Amygdala (tissue), 56 donors: ENCODE results near the gene GNG12.

Experiments used
- DNase-seq, 56 donors: peaks; one replicate each; lab custom pipeline; 2025; lab: John Stamatoyannopoulos, UW

GNG12 gene

GRCh38 chr1:67759692-67760029 lies 73.6 kb downstream of the GNG12 start:
- no peak for DNase-seq

- DNase-seq: no peak
Observed at GRCh38 chr1:67759066-67759465, 74.2 kb downstream of the GNG12 start.

- DNase-seq: no peak
Observed at GRCh38 chr1:67755619-67756018, 77.6 kb downstream of the GNG12 start.

DNA sequence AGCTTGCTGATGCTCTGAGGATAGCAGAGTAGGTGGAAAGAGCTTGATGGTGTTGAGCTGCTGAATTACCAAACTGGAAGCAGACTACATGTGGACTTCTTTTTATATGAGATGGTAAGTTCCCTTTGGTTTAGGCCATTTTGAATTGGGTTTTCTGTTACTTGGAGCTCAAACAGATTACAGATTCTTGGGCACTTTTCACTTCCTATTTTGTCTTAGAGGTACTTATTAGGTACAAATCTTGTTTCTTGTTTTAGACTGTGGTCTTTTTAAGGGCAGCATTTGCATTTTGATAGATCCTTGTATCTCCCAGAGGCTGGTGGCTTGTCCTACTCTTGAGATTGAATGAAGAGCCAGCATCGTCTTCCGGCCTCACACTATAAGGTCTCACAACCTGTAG lies 78.1 kb downstream of the GNG12 start:
- no peak for DNase-seq

DNA sequence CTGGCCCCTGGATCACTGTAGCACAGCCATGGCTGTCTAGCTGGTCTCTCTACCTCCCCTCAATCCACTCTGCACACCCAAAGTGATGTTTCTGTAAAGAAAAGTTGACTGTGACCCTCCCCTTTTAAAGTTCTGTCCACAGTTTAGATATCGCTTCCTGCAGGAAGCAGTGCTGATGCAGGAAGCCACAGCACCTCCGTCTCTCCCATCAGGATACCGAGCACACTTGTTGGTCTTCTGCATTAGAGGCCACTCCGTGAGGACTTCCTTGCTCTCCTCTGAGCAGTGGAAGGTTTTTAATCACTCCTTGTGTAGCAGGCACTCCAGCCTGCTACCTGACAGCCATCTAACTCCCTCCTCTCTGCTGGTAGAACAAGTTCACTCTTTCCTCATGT lies 78.7 kb downstream of the GNG12 start:
- DNase-seq: no peak

DNA sequence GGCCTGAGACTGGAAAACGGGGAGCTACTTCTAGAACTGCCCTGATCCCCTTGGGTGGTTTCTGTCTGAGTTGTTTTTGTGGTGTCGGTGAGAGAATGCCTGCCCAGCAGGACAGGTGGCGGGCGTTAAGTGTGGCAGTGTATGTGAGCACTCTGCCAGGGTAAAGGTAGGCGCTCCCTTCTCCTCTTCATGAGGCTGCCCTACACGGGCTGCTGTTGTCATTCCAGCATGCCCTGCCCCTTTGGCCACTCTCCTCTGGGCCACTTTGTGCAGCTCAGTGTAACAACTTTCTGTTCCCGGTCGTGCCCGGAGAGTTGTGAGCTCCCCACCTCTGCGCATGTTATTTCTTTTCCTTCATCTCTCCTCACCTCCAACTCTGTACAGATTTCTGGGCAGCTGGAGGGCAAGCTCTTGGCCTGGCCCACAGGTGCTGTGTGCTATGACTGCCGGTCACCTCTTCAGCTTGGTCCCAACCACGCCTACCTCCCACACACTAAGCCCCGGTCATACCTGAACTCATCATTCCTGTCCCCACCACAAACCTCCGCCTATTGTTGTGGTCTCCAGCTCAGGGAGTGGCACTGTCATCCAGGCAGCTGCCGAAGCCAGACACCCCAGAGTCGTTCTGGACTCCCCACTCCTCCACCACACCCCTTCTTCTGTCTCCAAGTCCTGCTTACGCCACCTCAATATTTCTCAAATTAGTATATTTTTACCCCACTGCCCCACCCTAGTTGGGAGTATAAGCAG lies 79.3 kb downstream of the GNG12 start:
- DNase-seq: peak in 1 of 56 donors; percentile 4

DNA sequence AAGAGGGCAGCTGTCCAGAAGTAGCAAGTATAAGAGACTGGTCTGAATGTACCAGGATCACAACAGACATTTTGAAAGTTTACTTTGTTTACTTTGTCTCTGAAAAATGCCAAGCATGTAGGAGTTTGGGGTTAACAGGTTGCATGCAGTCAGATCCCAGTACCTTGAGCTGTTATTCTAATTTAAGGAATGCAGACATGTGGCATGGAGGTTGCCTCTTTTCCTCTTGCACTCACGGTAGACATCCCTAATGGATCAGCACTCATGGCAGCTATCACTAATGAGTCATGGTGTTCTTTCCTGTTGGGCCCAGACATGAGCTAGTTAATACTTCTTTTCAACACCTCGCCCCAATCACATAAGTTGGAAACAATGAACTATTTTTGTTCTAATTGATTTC lies 81.0 kb downstream of the GNG12 start:
- no peak for DNase-seq

DNA sequence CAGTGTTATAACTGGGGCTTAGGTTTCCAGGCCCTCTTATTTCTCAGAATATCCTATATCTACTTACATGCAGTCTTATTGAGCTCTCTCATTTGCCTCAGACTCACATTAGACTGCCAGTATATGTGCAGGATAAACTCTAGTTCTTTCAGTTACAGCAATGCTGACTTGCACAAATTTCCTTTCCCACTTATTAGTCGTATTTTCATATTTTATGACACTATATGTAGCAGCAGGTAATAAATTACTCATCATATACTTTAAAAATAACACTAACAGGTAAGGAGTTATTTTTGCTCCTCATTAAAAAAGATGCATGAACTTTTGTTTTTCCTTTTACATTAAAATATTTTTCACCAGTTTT lies 82.6 kb downstream of the GNG12 start:
- DNase-seq: no peak

DNA sequence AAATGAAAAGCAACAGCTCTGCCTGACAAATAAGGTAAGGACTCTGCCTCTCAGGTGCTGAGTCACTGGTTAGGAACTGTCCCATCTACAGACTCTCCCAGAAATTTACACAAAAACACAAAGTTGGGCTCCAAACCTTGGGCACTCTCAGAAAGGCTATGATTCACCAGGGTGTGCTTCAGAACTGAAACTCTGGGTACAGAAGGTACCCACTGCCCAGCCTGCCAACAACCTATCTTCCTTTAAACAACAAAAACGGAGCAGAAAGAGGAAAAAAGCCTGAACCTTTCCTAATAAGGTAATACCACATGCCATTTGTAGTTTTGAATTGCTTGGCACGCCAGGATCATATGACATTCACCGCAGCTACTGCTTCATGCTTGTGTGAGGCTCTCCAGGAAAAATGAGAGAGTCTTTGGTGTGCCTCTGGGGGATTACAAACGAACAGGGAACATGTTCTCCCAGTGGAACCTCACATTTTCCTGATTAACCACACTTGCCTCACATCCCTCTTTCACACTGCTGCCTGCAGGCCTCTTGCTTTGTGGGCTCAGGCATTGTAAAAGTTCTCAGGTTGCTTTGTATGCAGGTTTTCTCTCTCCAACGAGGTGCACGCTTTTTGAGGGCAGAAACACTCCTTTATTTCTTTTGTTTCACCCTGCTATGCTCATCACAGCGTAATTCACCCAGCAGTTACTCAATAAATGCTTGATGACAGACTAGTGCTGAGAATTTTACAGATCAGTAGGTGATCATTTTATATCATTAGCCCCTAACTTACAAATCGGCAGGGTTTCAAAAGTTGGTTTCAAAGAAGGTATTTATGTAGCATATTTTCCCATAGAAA lies 83.2 kb downstream of the GNG12 start:
- DNase-seq: peak in 2 of 56 donors; percentile 5 to 6

DNA sequence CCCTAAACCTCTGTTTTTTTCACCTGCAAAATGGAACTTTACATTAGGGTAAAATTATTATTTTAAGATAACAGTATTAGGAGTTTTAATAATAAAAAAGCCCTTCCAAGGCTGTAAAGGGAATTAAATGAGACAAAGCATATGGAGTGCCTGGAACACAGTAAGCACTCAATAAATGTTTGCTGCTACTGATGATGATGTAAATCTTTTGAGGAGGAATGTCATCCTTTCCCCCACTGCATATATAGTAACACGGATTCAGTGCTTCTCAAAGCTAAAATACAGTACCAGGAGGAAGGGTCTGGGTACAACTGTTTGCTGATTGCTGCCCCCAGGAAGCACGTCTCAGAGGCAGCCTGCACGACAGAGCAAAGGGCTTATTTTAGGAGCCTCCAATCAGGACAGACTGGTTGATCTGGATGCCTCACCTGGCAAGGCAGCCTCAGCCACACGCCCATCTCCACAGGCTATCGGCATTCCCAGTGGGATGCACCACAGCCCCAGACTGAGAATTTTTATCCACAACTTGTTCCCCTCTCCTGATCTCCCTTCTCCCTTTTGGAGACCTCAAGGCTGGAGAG lies 83.9 kb downstream of the GNG12 start:
- no peak for DNase-seq

- DNase-seq: no peak
Observed at GRCh38 chr1:67748630-67749029, 84.6 kb downstream of the GNG12 start.

- DNase-seq: no peak
Observed at GRCh38 chr1:67747671-67748546, 85.4 kb downstream of the GNG12 start.

DNA sequence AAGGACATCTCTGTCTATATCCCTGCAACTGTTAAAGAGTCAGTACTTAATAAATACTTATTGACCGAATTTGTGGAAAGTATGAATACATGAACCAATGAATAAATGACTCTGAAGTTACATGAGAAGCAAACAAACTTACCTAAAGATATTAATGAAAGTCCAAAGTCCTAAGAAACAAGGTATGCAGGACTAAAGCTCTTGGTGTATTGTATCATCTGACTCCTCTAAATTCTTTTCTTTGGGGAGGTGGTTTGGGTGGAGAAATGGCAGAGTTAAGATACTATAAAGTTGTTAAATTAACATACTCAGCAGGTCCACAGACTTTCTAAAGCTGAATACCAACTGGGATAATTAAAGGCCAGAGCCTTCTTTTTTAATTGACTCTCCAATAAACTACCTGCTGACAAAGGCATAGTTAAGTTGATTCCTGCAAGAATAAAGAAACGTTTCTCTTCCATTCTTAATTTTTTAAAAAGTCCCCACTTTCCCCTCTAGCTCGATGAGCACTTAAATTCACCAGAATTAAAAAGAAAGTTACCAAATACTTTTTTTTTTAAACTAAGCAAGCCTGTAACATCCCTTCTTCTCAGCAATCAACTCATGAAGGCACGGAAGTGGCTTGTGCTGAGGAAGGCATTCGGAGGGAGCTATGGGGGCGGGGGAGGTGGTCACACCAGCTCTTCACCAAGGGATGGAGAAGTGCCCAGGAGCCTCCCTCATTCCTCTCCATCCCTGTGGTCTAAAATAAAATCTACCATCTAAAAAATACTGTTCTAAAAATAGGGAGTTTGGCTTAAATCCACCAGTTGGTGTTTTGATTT lies 87.2 kb downstream of the GNG12 start:
- no peak for DNase-seq

DNA sequence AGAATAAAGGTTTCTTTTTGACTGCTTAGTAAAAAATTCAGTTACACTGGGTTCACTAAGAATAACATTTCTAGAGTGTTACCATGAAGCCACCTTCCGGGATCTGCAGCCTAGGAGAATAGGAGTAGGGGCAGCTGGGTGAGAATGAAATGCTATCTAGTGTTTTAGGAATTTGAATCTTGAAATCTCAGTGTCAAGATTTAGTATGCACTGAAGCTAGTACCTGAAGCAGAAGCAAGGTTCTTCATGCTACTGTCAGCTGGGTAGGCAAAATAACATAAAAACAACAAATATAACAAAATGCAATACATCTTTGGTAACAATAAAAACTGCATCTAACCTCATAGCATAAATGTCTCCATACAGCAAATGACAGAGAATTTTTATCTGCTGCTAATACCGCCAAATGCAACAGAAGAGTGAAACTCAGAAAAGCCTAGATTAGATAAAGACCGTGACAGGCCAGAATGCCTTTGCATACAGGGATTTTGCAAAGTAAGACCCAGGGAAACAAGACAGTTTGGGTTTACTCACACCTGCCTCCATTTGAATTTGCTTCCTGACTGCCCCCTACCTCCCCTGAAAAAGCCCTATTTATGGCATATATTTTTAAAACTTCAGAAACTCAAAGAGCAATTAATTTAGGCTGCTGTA lies 90.1 kb downstream of the GNG12 start:
- no peak for DNase-seq

DNA sequence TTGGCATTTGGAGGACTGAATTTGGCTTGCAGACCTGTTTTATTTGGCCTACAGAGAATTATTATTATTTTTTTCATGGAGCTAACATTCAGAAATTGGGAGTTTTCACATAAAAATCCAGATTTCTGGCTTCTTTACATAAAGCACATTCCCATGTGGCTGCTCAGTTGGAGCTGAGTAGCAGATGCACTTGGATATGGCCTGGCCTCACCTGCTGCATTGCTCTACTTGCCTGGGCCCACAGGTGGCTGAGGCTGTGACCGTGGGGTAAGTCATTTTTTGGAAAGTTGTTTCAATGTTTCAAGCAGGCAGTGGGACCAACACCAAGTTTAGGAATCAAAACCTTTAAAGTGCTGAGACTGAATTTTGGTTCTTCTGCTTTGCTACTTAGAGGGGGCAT lies 91.5 kb downstream of the GNG12 start:
- DNase-seq: no peak

- DNase-seq: no peak
Observed at GRCh38 chr1:67741121-67741520, 92.1 kb downstream of the GNG12 start.

- no peak for DNase-seq
Observed at GRCh38 chr1:67740543-67740942, 92.7 kb downstream of the GNG12 start.

DNA sequence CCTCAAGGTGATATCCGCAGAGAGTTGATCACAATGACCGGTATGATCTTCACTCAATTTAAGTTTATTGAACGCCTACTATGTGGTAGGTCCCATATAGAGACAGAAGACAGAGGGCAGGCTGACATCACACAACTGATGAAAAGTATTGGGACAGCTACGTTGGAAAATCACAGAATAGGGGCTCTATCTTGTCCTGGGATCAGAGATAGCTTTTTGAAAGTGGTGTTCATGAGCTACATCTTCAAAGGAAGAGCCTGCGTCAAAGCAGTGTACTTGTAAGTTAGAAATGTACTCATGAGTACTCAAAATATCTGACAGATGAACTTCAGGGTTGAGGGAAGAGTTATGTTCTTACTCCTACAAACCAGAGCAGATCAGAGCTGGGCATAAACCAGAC lies 93.9 kb downstream of the GNG12 start:
- no peak for DNase-seq

- DNase-seq: no peak
Observed at GRCh38 chr1:67738401-67738800, 94.9 kb downstream of the GNG12 start.
